Fibroblast of villous mesenchyme (primary cell): Measurements from ENCODE around the gene TTLL1. TPM values are rescaled to one million over a fixed set of nuclear protein-coding genes. Genes with fewer than 3 reads are reported as not detected.

ENCODE experiments used
- DNase-seq: peaks from one replicate; pipeline ENCODE4 v3.0.0-alpha.2; 2010; ENCODE audit warnings: low read depth
- H3K4me3 ChIP-seq: 2 replicates; pipeline ENCODE4 v1.5.1; 2011; ENCODE audit warnings: low read depth, mild to moderate bottlenecking, low read length
- CTCF ChIP-seq: IDR thresholded peaks from 2 replicates; pipeline ENCODE4 v1.5.1; 2012; ENCODE audit warnings: low read depth, mild to moderate bottlenecking, low read length; ENCODE audit not compliant: insufficient read depth
- total RNA-seq: library from RNA; depleted of rRNA; stranded (reverse); fragments of >200 nt; gene quantifications from 2 replicates; pipeline ENCODE4 v1.2.3, GENCODE V29; 2012

The TTLL1 gene
- total RNA-seq, 1 donor, result 8.2 TPM

- H3K4me3 ChIP-seq, result peak overlapping the region; percentile 84
- peak; percentile 58 for DNase-seq
- TF ChIP-seq CTCF, result no peak
Observed at GRCh38 chr22:43013355-43014315, 75.6 kb downstream of the TTLL1 start.

- TF ChIP-seq CTCF, result no peak
- H3K4me3 ChIP-seq, result no peak overlapping the region
- DNase-seq, result no peak
Observed at GRCh38 chr22:43012390-43012789, 76.8 kb downstream of the TTLL1 start.

- TF ChIP-seq CTCF, result peak; percentile 11
- no peak overlapping the region for H3K4me3 ChIP-seq
- DNase-seq, result no peak
Observed at GRCh38 chr22:43011079-43011478, 78.1 kb downstream of the TTLL1 start.

GRCh38 chr22:43009444-43009843, 79.7 kb downstream of the TTLL1 start:
- no peak overlapping the region for H3K4me3 ChIP-seq
- TF ChIP-seq CTCF, result no peak
- no peak for DNase-seq

GRCh38 chr22:43008921-43009320, 80.3 kb downstream of the TTLL1 start:
- TF ChIP-seq CTCF, result no peak
- no peak overlapping the region for H3K4me3 ChIP-seq

GRCh38 chr22:43008509-43008908, 80.7 kb downstream of the TTLL1 start:
- DNase-seq, result peak; percentile 51
- H3K4me3 ChIP-seq, result no peak overlapping the region
- TF ChIP-seq CTCF, result no peak

More at GRCh38 chr22:43008921-43009320, 80.3 kb downstream of the TTLL1 start:
- no peak for DNase-seq
